ENCODE results near the gene DDR1.
"Not testable (repeated sequence)": the region's sequence is repeated elsewhere in the genome, so short reads cannot be mapped to it uniquely, and the experiment has no call there.

The DDR1 gene

GRCh38 chr6:30901436-30901835 is 17.1 kb downstream of the DDR1 start:
- no peak for DNase-seq (ENCODE audit: insufficient read length, low spot score)
- no peak for TF ChIP-seq SPI1 (IDR thresholded peaks at IDR 0.05; ENCODE audit: low read depth, low read length)
- no peak for TF ChIP-seq PAX5 (IDR thresholded peaks at IDR 0.05; ENCODE audit: insufficient read depth, low read length, severe bottlenecking)
- no peak for TF ChIP-seq POLR2AphosphoS5 (IDR thresholded peaks at IDR 0.05; ENCODE audit: low read depth, low read length)
- no peak for TF ChIP-seq TAF1 (IDR thresholded peaks at IDR 0.05; ENCODE audit: low read depth, low read length)
- TF ChIP-seq POU2F2 (IDR thresholded peaks at IDR 0.05; ENCODE audit: low read depth, low read length): no peak
- no peak for TF ChIP-seq POLR2A (IDR thresholded peaks at IDR 0.05; ENCODE audit: low read depth, low read length)
- no peak for FAIRE-seq

DNA sequence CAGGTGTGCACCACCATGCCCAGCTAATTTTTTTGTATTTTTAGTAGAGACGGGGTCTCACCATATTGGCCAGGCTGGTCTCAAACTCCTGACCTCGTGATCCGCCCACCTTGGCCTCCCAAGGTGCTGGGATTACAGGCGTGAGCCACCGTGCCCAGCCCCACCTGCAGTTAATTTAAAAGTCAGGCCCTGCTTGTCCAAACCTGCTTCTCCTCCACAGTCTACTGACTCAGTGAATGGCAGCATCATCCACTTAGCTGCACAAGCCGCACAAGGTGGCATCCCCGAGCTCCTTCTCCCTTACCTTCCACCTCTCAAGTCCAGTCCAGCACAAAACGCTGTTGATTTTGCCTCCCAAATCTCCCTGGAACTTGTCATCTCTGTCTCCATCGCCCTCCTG is 17.9 kb downstream of the DDR1 start:
- not testable (repeated sequence) for FAIRE-seq; DNase-seq (ENCODE audit: insufficient read length, low spot score)

DNA sequence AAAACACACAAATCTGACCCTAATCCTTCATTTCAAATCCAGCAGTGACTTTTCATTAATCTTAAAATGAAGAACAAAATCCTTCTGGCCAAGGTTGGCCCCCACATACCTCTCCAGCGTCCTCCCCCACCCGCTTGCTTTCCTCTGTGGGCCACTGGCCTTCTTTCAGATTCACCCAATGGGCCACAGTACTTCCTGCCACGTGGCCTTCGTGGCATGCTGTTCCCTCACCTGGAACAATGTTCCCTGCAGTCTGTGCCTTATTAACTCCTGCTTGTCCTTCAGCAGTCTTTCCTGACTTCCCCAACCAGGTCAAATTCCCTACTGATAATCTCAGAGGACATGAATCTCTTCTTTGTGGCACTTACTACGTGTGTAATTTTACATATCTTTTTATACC is 18.4 kb downstream of the DDR1 start:
- DNase-seq (ENCODE audit: insufficient read length, low spot score) (no peak), FAIRE-seq (peak; percentile 66)
- no peak for TF ChIP-seq POU2F2 (IDR thresholded peaks at IDR 0.05; ENCODE audit: low read depth, low read length)
- no peak for TF ChIP-seq TAF1 (IDR thresholded peaks at IDR 0.05; ENCODE audit: low read depth, low read length)
- TF ChIP-seq POLR2A (IDR thresholded peaks at IDR 0.05; ENCODE audit: low read depth, low read length): no peak
- TF ChIP-seq POLR2AphosphoS5 (IDR thresholded peaks at IDR 0.05; ENCODE audit: low read depth, low read length): no peak
- TF ChIP-seq PAX5 (IDR thresholded peaks at IDR 0.05; ENCODE audit: insufficient read depth, low read length, severe bottlenecking): no peak
- no peak for TF ChIP-seq SPI1 (IDR thresholded peaks at IDR 0.05; ENCODE audit: low read depth, low read length)

DNA sequence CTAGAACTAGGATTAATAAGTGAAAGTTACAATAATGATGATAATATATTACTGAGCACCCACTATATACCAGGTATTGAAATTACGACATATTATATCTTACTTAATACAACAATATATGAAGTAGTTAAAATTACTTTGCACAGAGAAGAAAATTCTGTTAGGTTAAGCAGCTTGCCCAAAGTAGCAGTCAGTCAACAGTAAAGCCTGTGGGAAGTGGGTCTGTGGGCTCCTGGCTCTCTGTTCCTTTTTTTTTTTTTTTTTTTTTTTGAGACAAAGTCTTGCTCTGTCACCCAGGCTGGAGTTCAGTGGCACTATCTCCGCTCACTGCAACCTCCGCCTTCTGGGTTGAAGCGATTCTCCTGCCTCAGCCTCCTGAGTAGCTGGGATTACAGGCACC is 18.9 kb downstream of the DDR1 start:
- peak; percentile 55; the same call in 1 of the 2 replicates for TF ChIP-seq SPI1 (IDR thresholded peaks at IDR 0.05; ENCODE audit: low read depth, low read length)
- no peak for TF ChIP-seq PAX5 (IDR thresholded peaks at IDR 0.05; ENCODE audit: insufficient read depth, low read length, severe bottlenecking)
- no peak for TF ChIP-seq POLR2A (IDR thresholded peaks at IDR 0.05; ENCODE audit: low read depth, low read length)
- TF ChIP-seq POU2F2 (IDR thresholded peaks at IDR 0.05; ENCODE audit: low read depth, low read length): no peak
- FAIRE-seq (no peak), DNase-seq (ENCODE audit: insufficient read length, low spot score) (no peak)

DNA sequence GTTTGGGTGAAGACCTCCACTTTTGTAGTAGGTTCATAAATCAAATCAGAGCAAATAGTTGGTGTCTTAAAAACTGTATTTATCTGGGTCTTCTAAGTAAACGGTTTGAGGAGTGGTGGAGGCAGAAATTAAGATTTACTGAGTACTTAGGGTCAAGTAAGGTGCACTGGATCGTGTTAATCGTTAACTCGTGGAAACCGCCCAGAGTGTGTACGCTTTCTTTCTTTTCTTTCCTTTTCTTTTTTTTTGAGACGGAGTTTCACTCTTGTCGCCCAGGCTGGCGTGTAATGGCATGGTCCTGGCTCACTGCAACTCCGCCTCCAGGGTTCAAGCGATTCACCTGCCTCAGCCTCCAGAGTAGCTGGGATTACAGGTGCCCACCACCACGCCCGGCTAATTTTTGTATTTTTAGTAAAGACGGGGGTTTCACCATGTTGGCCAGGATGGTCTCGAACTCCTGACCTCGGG is 23.0 kb downstream of the DDR1 start:
- DNase-seq (ENCODE audit: insufficient read length, low spot score); FAIRE-seq: not testable (repeated sequence)

DNA sequence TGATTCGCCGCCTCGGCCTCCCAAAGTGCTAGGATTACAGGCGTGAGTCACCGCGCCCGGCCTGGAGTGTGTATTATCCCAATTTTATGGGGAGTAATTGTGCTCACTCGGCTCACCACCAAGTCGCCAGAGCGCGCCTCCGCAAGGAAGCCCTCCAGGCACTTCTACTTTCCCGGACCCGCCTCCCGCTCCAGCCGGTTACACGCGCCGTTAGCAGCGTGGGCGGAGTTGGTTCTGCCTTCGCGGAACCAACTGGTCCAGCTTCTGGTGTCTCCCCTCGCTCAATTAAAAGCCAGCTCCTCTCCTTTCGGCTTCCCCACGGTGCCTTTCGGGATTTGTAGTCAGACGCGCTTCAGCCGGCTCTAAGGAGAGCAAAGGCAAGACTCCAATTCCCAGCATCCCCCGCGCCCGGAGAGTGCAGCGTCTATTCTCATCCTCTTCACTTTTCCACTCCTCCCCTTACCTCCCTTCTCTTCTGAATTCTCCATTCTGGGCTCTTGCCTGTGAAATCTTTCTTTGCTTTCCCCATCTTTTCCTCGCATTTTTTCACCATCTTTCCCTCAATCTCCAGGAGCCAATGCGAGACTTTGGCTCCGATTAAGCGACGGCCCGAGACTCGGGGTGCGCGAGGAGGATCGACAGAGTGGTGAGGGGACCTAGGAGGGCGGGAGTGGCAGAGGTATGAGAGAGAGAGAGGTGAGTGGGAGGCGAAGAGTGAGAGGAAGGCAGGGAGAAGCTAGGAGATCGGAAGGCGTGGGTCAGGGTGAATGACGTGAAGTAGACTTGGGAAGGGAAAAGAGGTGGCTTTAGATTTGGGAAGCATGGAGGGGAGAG is 23.7 kb downstream of the DDR1 start, which contains the start of gene GTF2H4:
Gene GTF2H4 (plus strand): TSS at position 450 of the 834 bp plus-strand sequence.
- DNase-seq (ENCODE audit: insufficient read length, low spot score): peak; percentile 86
- peak; percentile 96 for FAIRE-seq
- TF ChIP-seq POLR2A (IDR thresholded peaks at IDR 0.05; ENCODE audit: low read depth, low read length) (no peak), SPI1 (IDR thresholded peaks at IDR 0.05; ENCODE audit: low read depth, low read length) (no peak), PAX5 (IDR thresholded peaks at IDR 0.05; ENCODE audit: insufficient read depth, low read length, severe bottlenecking) (peak; percentile 71), POU2F2 (IDR thresholded peaks at IDR 0.05; ENCODE audit: low read depth, low read length) (peak; percentile 93), POLR2AphosphoS5 (IDR thresholded peaks at IDR 0.05; ENCODE audit: low read depth, low read length) (no peak), TAF1 (IDR thresholded peaks at IDR 0.05; ENCODE audit: low read depth, low read length) (0 out of 2 replicates have a peak, but pooled peaks have one; percentile 43)

DNA sequence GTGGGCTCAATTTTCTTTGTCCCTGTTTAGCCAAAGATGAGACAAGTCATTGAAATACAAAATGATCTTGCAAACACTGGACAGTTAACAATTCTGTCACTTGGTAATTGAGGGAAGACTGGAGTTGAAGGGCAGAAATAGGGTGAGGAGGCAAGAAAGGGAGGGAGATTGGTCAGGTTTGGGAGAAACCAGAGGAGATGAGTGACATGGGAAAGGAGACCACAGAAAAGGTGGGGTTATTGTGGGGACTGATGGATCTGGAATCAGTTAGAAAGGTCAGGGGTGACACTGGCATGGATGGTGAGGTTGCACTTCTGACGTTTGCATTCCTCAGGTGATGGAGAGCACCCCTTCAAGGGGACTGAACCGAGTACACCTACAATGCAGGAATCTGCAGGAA is 24.4 kb downstream of the DDR1 start:
- TF ChIP-seq POLR2A (IDR thresholded peaks at IDR 0.05; ENCODE audit: low read depth, low read length) (no peak), SPI1 (IDR thresholded peaks at IDR 0.05; ENCODE audit: low read depth, low read length) (no peak), POU2F2 (IDR thresholded peaks at IDR 0.05; ENCODE audit: low read depth, low read length) (no peak), POLR2AphosphoS5 (IDR thresholded peaks at IDR 0.05; ENCODE audit: low read depth, low read length) (no peak), TAF1 (IDR thresholded peaks at IDR 0.05; ENCODE audit: low read depth, low read length) (no peak), PAX5 (IDR thresholded peaks at IDR 0.05; ENCODE audit: insufficient read depth, low read length, severe bottlenecking) (no peak)
- no peak for FAIRE-seq
- no peak for DNase-seq (ENCODE audit: insufficient read length, low spot score)

- not testable (repeated sequence) for FAIRE-seq; DNase-seq (ENCODE audit: insufficient read length, low spot score)
Observed at GRCh38 chr6:30910473-30910872, 26.2 kb downstream of the DDR1 start.

DNA sequence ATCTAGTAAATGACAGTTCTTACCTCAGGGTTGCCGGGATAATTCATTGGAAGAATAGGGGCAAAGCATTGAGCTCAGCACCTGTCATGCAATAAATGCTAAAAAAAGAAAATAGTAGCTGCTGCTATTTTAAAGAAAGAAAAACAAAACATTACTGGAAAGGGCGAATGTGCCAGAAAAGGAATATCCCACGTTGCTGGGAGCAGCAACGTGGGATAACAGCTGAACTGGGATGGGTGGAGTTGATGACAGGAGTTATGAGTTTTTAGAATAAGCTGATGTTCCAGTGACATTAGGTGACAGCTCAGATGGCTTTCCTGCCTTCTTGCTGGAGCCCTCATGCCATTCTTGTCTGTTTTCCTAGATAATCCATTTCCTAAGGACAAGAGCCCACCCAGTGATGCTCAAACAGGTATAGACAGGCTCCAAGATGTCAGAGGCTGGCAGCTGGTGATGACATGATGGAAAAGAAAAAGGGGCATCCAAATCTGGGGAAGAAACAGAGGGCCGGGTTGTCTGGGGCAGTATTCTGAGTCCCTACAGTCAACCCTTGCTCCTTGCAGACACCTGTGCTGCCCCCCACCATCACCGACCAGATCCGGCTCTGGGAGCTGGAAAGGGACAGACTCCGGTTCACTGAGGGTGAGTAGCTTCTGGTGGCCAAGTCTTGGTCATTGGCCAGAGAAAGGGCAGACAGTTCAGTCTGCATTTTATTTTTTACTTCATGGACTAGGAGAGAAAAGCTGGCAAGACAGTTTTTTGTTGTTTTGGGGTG is 28.6 kb downstream of the DDR1 start:
- no peak for FAIRE-seq
- no peak for DNase-seq (ENCODE audit: insufficient read length, low spot score)
- TF ChIP-seq POLR2A (IDR thresholded peaks at IDR 0.05; ENCODE audit: low read depth, low read length) (no peak), POLR2AphosphoS5 (IDR thresholded peaks at IDR 0.05; ENCODE audit: low read depth, low read length) (no peak), SPI1 (IDR thresholded peaks at IDR 0.05; ENCODE audit: low read depth, low read length) (no peak), POU2F2 (IDR thresholded peaks at IDR 0.05; ENCODE audit: low read depth, low read length) (no peak), TAF1 (IDR thresholded peaks at IDR 0.05; ENCODE audit: low read depth, low read length) (no peak), PAX5 (IDR thresholded peaks at IDR 0.05; ENCODE audit: insufficient read depth, low read length, severe bottlenecking) (no peak)

DNA sequence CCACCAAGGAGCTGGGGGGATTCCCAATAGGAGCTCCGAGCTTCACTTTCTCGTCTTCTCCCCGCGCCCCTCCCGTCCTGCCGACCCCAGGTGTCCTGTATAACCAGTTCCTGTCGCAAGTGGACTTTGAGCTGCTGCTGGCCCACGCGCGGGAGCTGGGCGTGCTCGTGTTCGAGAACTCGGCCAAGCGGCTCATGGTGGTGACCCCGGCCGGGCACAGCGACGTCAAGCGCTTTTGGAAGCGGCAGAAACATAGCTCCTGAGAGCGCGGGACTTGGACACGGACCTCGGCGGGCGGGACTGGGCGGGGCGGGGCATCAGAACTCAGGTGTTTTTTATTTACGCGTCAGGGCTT is 29.4 kb downstream of the DDR1 start:
- DNase-seq (ENCODE audit: insufficient read length, low spot score): no peak
- no peak for FAIRE-seq

More for the DNA sequence above, 29.4 kb downstream of the DDR1 start:
- TF ChIP-seq SPI1 (IDR thresholded peaks at IDR 0.05; ENCODE audit: low read depth, low read length) (no peak), PAX5 (IDR thresholded peaks at IDR 0.05; ENCODE audit: insufficient read depth, low read length, severe bottlenecking) (no peak), TAF1 (IDR thresholded peaks at IDR 0.05; ENCODE audit: low read depth, low read length) (no peak), POLR2AphosphoS5 (IDR thresholded peaks at IDR 0.05; ENCODE audit: low read depth, low read length) (no peak), POU2F2 (IDR thresholded peaks at IDR 0.05; ENCODE audit: low read depth, low read length) (no peak), POLR2A (IDR thresholded peaks at IDR 0.05; ENCODE audit: low read depth, low read length) (no peak)

Data from GM12891 (cell line).